ENCODE data around the gene RABGAP1.

RABGAP1 gene

GRCh38 chr9:123087359-123087888 lies 146.6 kb downstream of the RABGAP1 start:
- DNase-seq = no peak

- DNase-seq = no peak
Measured at GRCh38 chr9:123089040-123089439, 148.2 kb downstream of the RABGAP1 start.

- no peak for DNase-seq
Measured at GRCh38 chr9:123089790-123090189, 149.0 kb downstream of the RABGAP1 start.

- no peak for DNase-seq
Measured at GRCh38 chr9:123090198-123090896, 149.5 kb downstream of the RABGAP1 start.

DNA sequence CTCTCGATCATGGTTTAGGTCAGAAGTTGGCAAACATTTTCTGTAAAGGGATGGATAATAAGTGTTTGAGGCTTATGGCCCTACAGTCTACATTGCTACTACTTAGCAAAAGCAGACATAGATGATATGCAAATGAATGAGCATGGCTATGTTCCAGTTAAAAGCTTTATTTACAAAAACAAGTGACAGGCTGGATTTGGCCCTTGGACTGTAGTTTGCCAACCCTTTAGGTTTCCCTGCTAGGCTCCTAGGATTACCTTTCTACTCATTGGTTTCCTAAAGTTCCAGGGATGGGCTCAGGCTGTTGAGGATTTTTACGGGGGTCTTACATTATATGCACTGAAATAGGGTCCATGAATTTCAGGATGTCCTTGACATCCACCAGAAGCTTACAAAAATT lies 150.1 kb downstream of the RABGAP1 start:
- no peak for DNase-seq

GRCh38 chr9:123091459-123091858 lies 150.6 kb downstream of the RABGAP1 start:
- DNase-seq = no peak

GRCh38 chr9:123093141-123093540 lies 152.3 kb downstream of the RABGAP1 start:
- no peak for DNase-seq

- no peak for DNase-seq
Measured at GRCh38 chr9:123096987-123097386, 156.2 kb downstream of the RABGAP1 start.

- no peak for DNase-seq
Measured at GRCh38 chr9:123097430-123098095, 156.7 kb downstream of the RABGAP1 start.

- no peak for DNase-seq
Measured at GRCh38 chr9:123098096-123098459, 157.3 kb downstream of the RABGAP1 start.

- no peak for DNase-seq
Measured at GRCh38 chr9:123099042-123099441, 158.2 kb downstream of the RABGAP1 start.

DNA sequence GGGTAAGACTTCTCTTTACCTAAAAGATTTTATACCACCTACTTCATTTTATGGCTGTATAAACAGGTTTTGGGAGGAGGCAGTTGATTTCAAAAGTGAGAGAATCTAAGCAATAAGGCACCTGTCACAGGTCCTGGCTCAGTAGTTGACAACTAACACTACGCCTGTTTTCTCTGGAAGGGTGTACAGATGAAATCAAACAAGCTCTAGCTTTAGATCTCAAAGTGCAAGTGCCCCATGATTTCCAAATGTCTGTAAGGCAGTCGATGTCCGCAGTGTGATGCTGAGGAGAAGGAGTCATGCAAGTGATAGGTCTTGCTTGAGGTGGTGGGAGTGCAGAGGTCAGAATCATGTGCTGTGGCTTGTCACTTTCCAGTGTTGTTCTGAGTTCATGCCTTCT lies 158.7 kb downstream of the RABGAP1 start:
- no peak for DNase-seq

- DNase-seq = no peak
Measured at GRCh38 chr9:123102375-123103113, 161.7 kb downstream of the RABGAP1 start.

- no peak for DNase-seq
Measured at GRCh38 chr9:123104807-123105206, 164.0 kb downstream of the RABGAP1 start.

- no peak for DNase-seq
Measured at GRCh38 chr9:123105490-123105889, 164.7 kb downstream of the RABGAP1 start.

GRCh38 chr9:123107639-123108285 lies 166.9 kb downstream of the RABGAP1 start:
- no peak for DNase-seq

- DNase-seq = no peak
Measured at GRCh38 chr9:123108976-123109375, 168.2 kb downstream of the RABGAP1 start.

DNA sequence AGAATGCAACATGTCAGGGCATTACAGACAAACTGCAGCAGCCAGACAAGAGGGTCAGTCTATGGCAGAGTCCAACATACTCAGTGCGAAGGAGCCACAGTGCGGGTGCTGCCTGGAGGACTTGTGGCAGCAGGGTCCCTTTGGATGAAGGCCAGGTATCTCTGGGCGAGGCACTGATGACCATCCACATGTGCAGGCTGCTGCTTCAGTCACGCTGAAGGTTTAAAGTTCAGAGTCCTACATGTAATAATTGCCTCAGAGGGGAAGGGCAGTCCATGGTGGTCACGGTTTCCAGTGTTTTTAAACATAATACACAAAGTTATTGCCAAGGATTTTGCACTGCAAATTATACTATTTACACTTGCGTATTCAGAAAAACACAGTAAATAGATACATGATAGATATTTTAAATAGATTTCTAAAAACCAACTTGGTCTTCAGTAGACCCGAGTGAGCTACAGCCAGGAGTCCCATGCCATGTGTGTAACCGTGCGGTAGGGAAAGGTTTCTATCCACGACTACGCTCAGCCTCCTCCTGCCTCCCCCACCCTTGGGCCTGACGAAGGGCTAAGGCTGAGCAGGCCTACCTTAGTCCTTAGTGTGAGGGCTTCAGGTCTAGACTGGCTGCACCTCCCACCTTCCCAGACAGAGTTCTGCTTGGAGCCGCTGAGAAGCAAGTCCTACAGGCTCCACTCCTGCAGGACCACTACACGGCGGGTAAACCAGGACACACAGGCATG lies 168.9 kb downstream of the RABGAP1 start:
- no peak for DNase-seq

DNA sequence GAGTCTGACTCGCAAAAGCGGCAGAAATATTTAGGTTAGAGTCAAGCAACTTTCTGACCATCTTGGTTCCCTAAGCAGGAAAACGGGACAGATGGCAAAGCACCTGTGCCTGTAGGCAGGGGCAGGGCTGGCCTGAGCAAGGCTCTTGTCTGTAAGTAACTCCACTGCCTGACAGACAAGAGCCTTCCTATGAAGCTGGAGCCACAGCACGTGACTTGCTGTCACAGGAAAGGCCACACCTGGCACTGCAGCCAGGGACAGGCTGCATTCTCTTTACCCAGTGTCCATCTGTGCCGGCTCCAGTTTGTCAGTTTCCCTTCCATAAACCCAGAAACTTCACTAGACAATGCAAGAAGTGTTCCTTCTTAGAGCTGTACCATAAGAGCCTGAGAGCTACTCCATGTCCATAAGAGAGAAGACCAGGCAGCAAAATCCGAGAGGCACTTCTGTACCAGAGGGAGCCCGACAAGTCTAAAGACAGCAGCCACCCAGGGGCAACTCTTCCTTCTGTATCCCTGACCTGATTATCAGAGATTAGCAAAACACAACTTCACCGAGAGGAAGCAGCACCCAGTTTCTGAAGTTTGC lies 170.7 kb downstream of the RABGAP1 start:
- no peak for DNase-seq

DNA sequence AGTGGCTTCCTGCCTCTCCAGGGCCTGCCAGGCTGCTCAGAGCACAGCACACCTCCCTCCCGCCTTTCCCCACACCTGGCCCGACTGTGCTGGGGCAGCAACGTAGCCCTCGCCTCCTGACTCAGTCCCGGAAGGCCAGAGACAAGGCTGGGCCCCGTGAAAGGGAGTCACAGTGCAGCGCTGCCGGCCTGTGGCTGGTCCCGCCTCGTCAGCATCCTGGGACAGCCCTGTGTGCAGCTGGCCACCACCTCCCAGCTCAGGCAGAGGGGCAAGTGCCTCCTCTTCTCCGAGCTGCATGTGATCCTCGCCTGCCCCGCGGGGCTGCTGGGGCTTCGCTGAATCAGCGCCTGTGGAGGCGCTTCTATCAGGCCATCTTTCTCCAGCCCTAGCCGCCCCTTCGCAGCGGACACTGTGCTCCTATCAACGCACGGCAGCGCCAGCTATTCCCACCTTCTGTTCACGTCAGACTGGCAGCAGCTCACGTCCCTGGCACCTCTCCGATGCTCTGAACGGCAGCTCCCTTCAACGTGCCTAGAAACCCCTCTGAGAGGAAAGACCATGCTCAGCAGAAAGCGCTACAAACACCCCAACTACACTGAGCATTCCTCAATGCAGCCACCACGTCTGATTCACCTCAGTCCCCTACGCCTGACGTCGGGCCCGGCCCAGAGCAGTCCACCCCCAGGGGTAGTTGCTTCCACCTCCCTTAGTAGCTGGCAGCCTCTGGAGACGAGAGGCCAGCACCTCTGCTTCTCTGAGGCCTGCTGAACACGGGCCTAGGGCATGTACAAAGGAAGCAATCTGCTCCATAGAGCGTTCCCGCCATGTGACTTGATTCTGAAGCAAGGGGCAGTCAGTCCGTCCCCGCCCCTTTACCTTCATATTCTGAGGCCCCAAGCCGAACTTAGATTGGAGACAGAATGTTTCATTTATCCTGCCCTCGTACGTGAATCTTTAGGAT lies 171.5 kb downstream of the RABGAP1 start:
- DNase-seq = no peak

DNA sequence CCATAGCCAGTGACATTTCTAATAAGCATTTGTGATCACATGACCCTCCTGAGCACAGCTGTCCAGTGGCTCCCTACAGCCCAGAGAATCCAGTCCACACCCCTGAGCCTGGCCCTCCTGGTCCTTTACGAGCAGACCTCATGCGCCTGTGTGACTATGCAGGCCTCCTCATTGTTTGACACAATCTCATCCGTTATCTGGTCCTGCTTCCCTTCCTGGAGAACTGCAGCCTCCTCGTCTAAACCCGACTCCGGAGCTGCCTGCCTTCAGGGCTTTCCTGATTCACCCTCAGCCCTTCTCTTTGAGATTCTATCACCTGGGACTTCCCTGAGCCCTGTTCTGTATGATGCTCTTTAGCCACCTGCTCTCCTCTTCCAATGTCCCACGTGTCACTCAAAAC lies 172.4 kb downstream of the RABGAP1 start:
- no peak for DNase-seq
